ENCODE results near the gene GPR42. TPM values are rescaled to one million over a fixed set of nuclear protein-coding genes. Genes with fewer than 3 reads are reported as not detected.

Gene GPR42
- total and polyA plus RNA-seq, 2 of the 4 experiments (the other 2 are of a cell fraction): not detected

- H3K14ac ChIP-seq (replicated peaks; ENCODE audit: low read depth, low read length): no peak overlapping the region
- DNase-seq (no peak), ATAC-seq (ENCODE audit: low read depth) (no peak)
- H4K5ac ChIP-seq (ENCODE audit: low read depth, low read length): no peak overlapping the region
- POLR2A ChIA-PET (ENCODE audit: unreplicated experiment): interaction anchor here (0.5 kb wide), 1 partner anchor 75 kb away, joined by 4 read pairs; no protein-coding TSS in a partner anchor
- H3K36me3 ChIP-seq (ENCODE audit: control insufficient read depth, insufficient read depth, low read length): no peaks in the 10 kb centered on the region
- H3K9me1 ChIP-seq (ENCODE audit: insufficient read depth, low read length): no peaks in the 10 kb centered on the region
- no peak overlapping the region for H3K4me3 ChIP-seq (ENCODE audit: insufficient read depth, low read depth, low read length)
- no peak overlapping the region for H3K18ac ChIP-seq (ENCODE audit: low read depth, low read length)
- H2AFZ ChIP-seq (replicated peaks; ENCODE audit: low read length, poor library complexity): no peak overlapping the region
- no peak overlapping the region for H3K9ac ChIP-seq (ENCODE audit: low read depth, low read length)
- intact Hi-C loops (cut with micrococcal nuclease) (no loop called here), dilution Hi-C loops (cut with HindIII; ENCODE audit: low sequenced_read_pairs, unreplicated experiment) (no loop called here), in situ Hi-C loops (cut with MboI; ENCODE audit: low sequenced_read_pairs) (no loop called here)
- no peak overlapping the region for H3K4me2 ChIP-seq (ENCODE audit: low read depth, low read length)
- no peak overlapping the region for H2BK120ac ChIP-seq (ENCODE audit: low read depth, low read length)
- peaks cover 8% of the 10 kb centered on the region for H3K27me3 ChIP-seq (ENCODE audit: control insufficient read depth, insufficient read depth, low read length)
- H3K9me3 ChIP-seq (ENCODE audit: control insufficient read depth, insufficient read depth, low read length): no peaks in the 10 kb centered on the region
- TF ChIP-seq SMC3 (IDR thresholded peaks at IDR 0.05; ENCODE audit: low read depth, low read length): no peak
- TF ChIP-seq MXI1 (IDR thresholded peaks at IDR 0.05; ENCODE audit: borderline replicate concordance, low read depth, low read length): no peak
- no peak for TF ChIP-seq RAD21 (IDR thresholded peaks at IDR 0.05; ENCODE audit: low read length)
- TF ChIP-seq MAZ (IDR thresholded peaks at IDR 0.05; ENCODE audit: borderline replicate concordance, low read depth, low read length): no peak
- H3K56ac ChIP-seq (ENCODE audit: extremely low read depth, insufficient read depth, low read length): no peak overlapping the region
- 40% methylated on average over 2 of the region's 14 CpGs; no CpG with 5 or more reads in 1 of the 2 experiments for WGBS, 2 experiments (ENCODE audit: extremely low coverage in 2 of 2, insufficient read length in 1 of 2)
- H3K4ac ChIP-seq (ENCODE audit: low read depth, low read length): no peak overlapping the region
- no peaks in the 10 kb centered on the region for H4K20me1 ChIP-seq (ENCODE audit: insufficient read depth, low read length)
- H2BK20ac ChIP-seq (ENCODE audit: low read depth, low read length): no peak overlapping the region
- H2BK15ac ChIP-seq (ENCODE audit: low read depth, low read length): no peak overlapping the region
- no TSS peak for BruUV-seq (replicated peaks)
- CTCF ChIA-PET: interaction anchor here (0.5 kb wide), 1 partner anchor 97 kb away, joined by 6 read pairs; no protein-coding TSS in a partner anchor
- H2BK5ac ChIP-seq (ENCODE audit: low read depth, low read length, poor library complexity, severe bottlenecking): no peak overlapping the region
- H3K79me1 ChIP-seq (ENCODE audit: low read depth in 1 of 2, low read length in 2 of 2): no peaks in the 10 kb centered on the region
- H4K8ac ChIP-seq (ENCODE audit: low read depth in 2 of 2, low read length in 2 of 2): no peak overlapping the region
- H2AK9ac ChIP-seq (replicated peaks; ENCODE audit: low read depth, low read length, poor library complexity): no peak overlapping the region
- H3K4me1 ChIP-seq (ENCODE audit: control insufficient read depth, insufficient read depth, low read length): no peaks in the 10 kb centered on the region
- no peak overlapping the region for H3K23ac ChIP-seq (ENCODE audit: low read depth, low read length)
- no peak overlapping the region for H2AK5ac ChIP-seq (ENCODE audit: low read depth, low read length)
- H4K91ac ChIP-seq (ENCODE audit: insufficient read depth, low read depth, low read length): no peak overlapping the region
- H3K27ac ChIP-seq (ENCODE audit: insufficient read depth, low read length): no peak overlapping the region
Observed at GRCh38 chr19:35362261-35363000, 8.4 kb upstream of the GPR42 start.
